ENCODE data around the gene EHMT1.

DNA sequence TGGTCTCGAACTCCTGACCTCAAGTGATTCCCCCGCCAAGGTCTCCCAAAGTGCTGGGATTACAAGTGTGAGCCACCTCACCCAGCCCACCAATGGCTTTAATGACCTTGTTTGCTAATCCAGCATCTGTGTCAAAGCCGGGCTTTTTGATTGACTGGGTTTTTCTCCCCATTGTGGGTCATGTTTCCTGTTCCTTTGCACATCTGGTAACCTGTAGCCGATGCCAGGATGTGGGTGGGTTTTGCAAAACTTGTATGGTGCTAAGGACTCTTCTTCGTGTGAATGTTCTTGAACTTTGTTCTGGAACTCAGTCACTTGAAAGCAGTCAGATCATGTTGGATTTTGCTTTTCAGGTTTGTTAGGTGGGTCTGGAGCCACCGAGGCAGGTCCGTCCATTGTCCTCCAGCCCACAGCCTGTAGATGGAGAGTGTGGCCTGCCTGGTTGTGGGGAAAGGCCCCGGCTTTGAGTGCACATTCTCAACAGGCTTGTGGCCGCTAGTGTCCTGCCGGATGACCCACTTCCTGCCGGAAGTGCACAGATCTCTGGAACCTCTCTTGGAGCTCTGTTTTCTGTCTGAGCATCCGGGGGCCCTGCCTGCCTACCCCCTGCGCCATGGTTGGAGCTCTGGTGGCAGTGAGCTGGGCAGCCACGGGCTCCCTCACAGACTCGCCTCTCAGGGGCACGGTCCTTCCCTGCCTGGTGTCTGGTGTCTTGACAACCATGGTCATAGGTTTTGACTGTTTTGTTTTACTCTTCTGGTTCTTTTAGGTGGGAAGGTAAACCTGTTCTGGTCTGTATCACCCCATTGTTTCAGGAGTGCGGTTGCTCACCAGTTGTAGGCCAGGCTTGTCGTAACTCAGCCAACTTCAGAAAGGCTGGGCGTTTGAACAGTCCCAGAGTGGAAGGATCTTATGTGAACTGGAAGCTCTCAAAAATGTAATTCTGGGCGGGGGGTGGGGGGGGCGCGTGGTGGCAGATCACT is 189.2 kb downstream of the EHMT1 start:
- TF ChIP-seq, protein P1, sequence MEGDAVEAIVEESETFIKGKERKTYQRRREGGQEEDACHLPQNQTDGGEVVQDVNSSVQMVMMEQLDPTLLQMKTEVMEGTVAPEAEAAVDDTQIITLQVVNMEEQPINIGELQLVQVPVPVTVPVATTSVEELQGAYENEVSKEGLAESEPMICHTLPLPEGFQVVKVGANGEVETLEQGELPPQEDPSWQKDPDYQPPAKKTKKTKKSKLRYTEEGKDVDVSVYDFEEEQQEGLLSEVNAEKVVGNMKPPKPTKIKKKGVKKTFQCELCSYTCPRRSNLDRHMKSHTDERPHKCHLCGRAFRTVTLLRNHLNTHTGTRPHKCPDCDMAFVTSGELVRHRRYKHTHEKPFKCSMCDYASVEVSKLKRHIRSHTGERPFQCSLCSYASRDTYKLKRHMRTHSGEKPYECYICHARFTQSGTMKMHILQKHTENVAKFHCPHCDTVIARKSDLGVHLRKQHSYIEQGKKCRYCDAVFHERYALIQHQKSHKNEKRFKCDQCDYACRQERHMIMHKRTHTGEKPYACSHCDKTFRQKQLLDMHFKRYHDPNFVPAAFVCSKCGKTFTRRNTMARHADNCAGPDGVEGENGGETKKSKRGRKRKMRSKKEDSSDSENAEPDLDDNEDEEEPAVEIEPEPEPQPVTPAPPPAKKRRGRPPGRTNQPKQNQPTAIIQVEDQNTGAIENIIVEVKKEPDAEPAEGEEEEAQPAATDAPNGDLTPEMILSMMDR (IDR thresholded peaks at IDR 0.05) = no peak
- no peak for TF ChIP-seq EP300 (IDR thresholded peaks at IDR 0.05)
